CD14-positive monocyte (primary cell): ENCODE data around the gene FBXO36. TPM values are rescaled to one million over a fixed set of nuclear protein-coding genes. Genes with fewer than 3 reads are reported as not detected.

ENCODE experiments used
- DNase-seq, 3 donors: peaks; one replicate each; pipeline ENCODE4 v3.0.0-alpha.2; 2011 to 2022
- H2AFZ ChIP-seq: 2 replicates; pipeline ENCODE4 v1.6.0; 2012; ENCODE audit warnings: mild to moderate bottlenecking, low read depth, low read length, inconsistent platforms; ENCODE audit not compliant: insufficient read depth, poor library complexity, severe bottlenecking
- H3K27ac ChIP-seq, 2 donors: 1 replicate in 1 of 2; 2 replicates in 1 of 2; pipeline ENCODE4 v1.5.1; 2012 to 2013; ENCODE audit warnings: low read length in 2 of 2, control low read depth in 1 of 2, inconsistent platforms in 1 of 2, low read depth in 1 of 2, mild to moderate bottlenecking in 1 of 2
- H3K27me3 ChIP-seq, 2 donors: one replicate each; pipeline versions ENCODE4 v1.6.0 to v1.6.1; 2011 to 2013; ENCODE audit warnings: low read length in 2 of 2; ENCODE audit not compliant: control insufficient read depth in 2 of 2, insufficient read depth in 2 of 2
- H3K36me3 ChIP-seq, 2 donors: replicated peaks in 1 of 2; 1 replicate in 1 of 2; 2 replicates in 1 of 2; pipeline versions ENCODE4 v1.5.1 to v1.6.1; 2012 to 2013; ENCODE audit warnings: low read length in 2 of 2, control low read depth in 1 of 2, inconsistent platforms in 1 of 2, mild to moderate bottlenecking in 1 of 2; ENCODE audit not compliant: insufficient read depth in 2 of 2, control insufficient read depth in 1 of 2
- H3K4me1 ChIP-seq, 2 donors: 1 replicate in 1 of 2; 2 replicates in 1 of 2; pipeline versions ENCODE4 v1.5.1 to v1.6.1; 2012 to 2013; ENCODE audit warnings: low read length in 2 of 2, control low read depth in 1 of 2, inconsistent platforms in 1 of 2, mild to moderate bottlenecking in 1 of 2, moderate library complexity in 1 of 2; ENCODE audit not compliant: insufficient read depth in 2 of 2, control insufficient read depth in 1 of 2
- H3K4me2 ChIP-seq: replicated peaks from 2 replicates; pipeline ENCODE3; 2012; ENCODE audit warnings: low read length, moderate library complexity, mild to moderate bottlenecking; ENCODE audit not compliant: poor library complexity, severe bottlenecking; ENCODE audit errors: extremely low read depth
- H3K4me3 ChIP-seq, 3 experiments: fragments of 200-600 bp in 1 of 3; sonication (generic) in 1 of 3; replicated peaks in 1 of 3; 1 replicate in 2 of 3; 2 replicates in 1 of 3; pipeline ENCODE4 v1.5.1; 2011 to 2013; ENCODE audit warnings: low read length in 3 of 3, mild to moderate bottlenecking in 3 of 3, control low read depth in 2 of 3, low read depth in 2 of 3, inconsistent platforms in 1 of 3, moderate library complexity in 1 of 3
- H3K79me2 ChIP-seq: 2 replicates; pipeline ENCODE4 v1.6.0; 2012; ENCODE audit warnings: mild to moderate bottlenecking, control low read depth, inconsistent platforms, low read length, moderate library complexity; ENCODE audit not compliant: insufficient read depth
- H3K9ac ChIP-seq: 2 replicates; pipeline ENCODE4 v1.6.0; 2017; ENCODE audit warnings: low read length, mild to moderate bottlenecking; ENCODE audit not compliant: insufficient read depth, poor library complexity, severe bottlenecking
- H3K9me3 ChIP-seq, 2 donors: replicated peaks in 1 of 2; 1 replicate in 1 of 2; 2 replicates in 1 of 2; pipeline versions ENCODE4 v1.5.1 to v1.6.1; 2012 to 2013; ENCODE audit warnings: low read length in 2 of 2, control low read depth in 1 of 2; ENCODE audit not compliant: control insufficient read depth in 1 of 2, insufficient read depth in 1 of 2
- H4K20me1 ChIP-seq: 2 replicates; pipeline ENCODE4 v1.6.0; 2012; ENCODE audit warnings: mild to moderate bottlenecking, low read length, control low read depth, moderate library complexity; ENCODE audit not compliant: insufficient read depth
- H3K27ac Mint-ChIP-seq, 7 donors: one replicate each; pipeline ENCODE4 v1.8.0; 2020; ENCODE audit warnings: mild to moderate bottlenecking in 7 of 7, mixed read lengths in 7 of 7, moderate library complexity in 6 of 7, inconsistent platforms in 2 of 7
- H3K27me3 Mint-ChIP-seq, 3 donors: one replicate each; pipeline ENCODE4 v1.8.0; 2021 to 2022; ENCODE audit warnings: low read depth in 3 of 3, mild to moderate bottlenecking in 3 of 3, mixed read lengths in 3 of 3, moderate library complexity in 3 of 3, inconsistent platforms in 1 of 3
- H3K36me3 Mint-ChIP-seq, 2 donors: one replicate each; pipeline ENCODE4 v1.8.0; 2020; ENCODE audit warnings: mixed read lengths in 2 of 2, inconsistent platforms in 1 of 2, mild to moderate bottlenecking in 1 of 2
- H3K4me1 Mint-ChIP-seq: one replicate; pipeline ENCODE4 v1.8.0; 2020; ENCODE audit warnings: mild to moderate bottlenecking, mixed read lengths
- H3K4me3 Mint-ChIP-seq, 2 donors: one replicate each; pipeline ENCODE4 v1.8.0; 2020; ENCODE audit warnings: mild to moderate bottlenecking in 2 of 2, mixed read lengths in 2 of 2, moderate library complexity in 1 of 2
- H3K9me3 Mint-ChIP-seq, 7 donors: one replicate each; pipeline ENCODE4 v1.8.0; 2020 to 2022; ENCODE audit warnings: mixed read lengths in 7 of 7, mild to moderate bottlenecking in 6 of 7, moderate library complexity in 6 of 7, inconsistent platforms in 2 of 7
- WGBS: methylation state at CpG from one replicate; pipeline ENCODE4 v1.1.5; 2013; ENCODE audit warnings: missing lambda C conversion rate; ENCODE audit not compliant: insufficient coverage; 5-methylcytosine and 5-hydroxymethylcytosine counted together
- intact Hi-C, 2 donors: fragments of 100-400 bp; cut with micrococcal nuclease; formaldehyde crosslinking; loops; one replicate each; pipeline versions ENCODE4 v1.15.0 to v1.15.1; 2023
- polyA plus RNA-seq, 3 donors: library from polyadenylated mRNA; depleted of rRNA in 1 of 3; unstranded in 2 of 3; stranded (reverse) in 1 of 3; fragments of 300-500 nt in 2 of 3; fragments of >200 nt in 1 of 3; fragmentation: Illumina TruSeq in 2 of 3; gene quantifications; 1 replicate in 2 of 3; 2 replicates in 1 of 3; pipeline ENCODE4 v1.2.3, GENCODE V29; 2012 to 2021
- TF ChIP-seq, protein P1 (sequence below): fragments of 200-600 bp; IDR thresholded peaks from one replicate; pipeline ENCODE4 v1.8.0; 2022; ENCODE audit warnings: antibody characterized with exemption, mild to moderate bottlenecking

FBXO36 gene
- polyA plus RNA-seq, 3 donors = 0.52 to 0.90 (median 0.72) TPM

DNA sequence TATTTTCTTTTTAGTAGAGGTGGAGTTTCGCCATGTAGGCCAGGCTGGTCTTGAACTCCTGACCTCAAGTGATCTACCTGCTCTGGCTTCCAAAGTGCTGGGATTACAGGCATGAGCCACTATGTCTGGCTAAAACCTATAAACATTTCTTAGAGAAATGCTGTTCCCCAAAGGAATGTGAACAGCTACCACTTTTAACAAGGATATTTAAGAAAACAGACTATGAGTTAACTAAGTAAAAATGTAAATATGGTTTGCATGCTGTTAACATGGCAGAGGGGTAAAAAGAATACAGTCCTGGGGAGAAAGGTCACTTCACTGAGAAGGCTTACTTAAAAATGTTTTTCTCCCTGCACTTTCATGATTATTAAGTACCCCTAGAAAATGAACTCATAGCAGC lies 89.3 kb downstream of the FBXO36 start:
- H3K4me2 ChIP-seq = no peak overlapping the region
- H4K20me1 ChIP-seq = no peaks in the 10 kb centered on the region
- Mint-ChIP-seq H3K4me1 (peaks cover 8% of the 10 kb centered on the region), H3K27ac (no peak overlapping the region), H3K27me3 (peaks cover 0 to 1% (median 0%) of the 10 kb centered on the region in 3 donors), H3K9me3 (peaks cover 0 to 6% (median 0%) of the 10 kb centered on the region in 7 donors), H3K4me3 (no peak overlapping the region), H3K36me3 (no peaks in the 10 kb centered on the region)
- H3K9me3 ChIP-seq = no peaks in the 10 kb centered on the region
- no peak overlapping the region for H3K27ac ChIP-seq
- intact Hi-C loops = no loop called here
- WGBS = no CpG with 5 or more reads among the region's 1 CpG
- TF ChIP-seq, protein P1, sequence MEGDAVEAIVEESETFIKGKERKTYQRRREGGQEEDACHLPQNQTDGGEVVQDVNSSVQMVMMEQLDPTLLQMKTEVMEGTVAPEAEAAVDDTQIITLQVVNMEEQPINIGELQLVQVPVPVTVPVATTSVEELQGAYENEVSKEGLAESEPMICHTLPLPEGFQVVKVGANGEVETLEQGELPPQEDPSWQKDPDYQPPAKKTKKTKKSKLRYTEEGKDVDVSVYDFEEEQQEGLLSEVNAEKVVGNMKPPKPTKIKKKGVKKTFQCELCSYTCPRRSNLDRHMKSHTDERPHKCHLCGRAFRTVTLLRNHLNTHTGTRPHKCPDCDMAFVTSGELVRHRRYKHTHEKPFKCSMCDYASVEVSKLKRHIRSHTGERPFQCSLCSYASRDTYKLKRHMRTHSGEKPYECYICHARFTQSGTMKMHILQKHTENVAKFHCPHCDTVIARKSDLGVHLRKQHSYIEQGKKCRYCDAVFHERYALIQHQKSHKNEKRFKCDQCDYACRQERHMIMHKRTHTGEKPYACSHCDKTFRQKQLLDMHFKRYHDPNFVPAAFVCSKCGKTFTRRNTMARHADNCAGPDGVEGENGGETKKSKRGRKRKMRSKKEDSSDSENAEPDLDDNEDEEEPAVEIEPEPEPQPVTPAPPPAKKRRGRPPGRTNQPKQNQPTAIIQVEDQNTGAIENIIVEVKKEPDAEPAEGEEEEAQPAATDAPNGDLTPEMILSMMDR = no peak
- no peak for DNase-seq
- H3K9ac ChIP-seq = no peak overlapping the region
- H3K4me3 ChIP-seq = no peak overlapping the region
- no peaks in the 10 kb centered on the region for H3K79me2 ChIP-seq
- no peaks in the 10 kb centered on the region for H3K27me3 ChIP-seq
- H3K4me1 ChIP-seq = no peaks in the 10 kb centered on the region
- no peak overlapping the region for H2AFZ ChIP-seq
- H3K36me3 ChIP-seq = no peaks in the 10 kb centered on the region

DNA sequence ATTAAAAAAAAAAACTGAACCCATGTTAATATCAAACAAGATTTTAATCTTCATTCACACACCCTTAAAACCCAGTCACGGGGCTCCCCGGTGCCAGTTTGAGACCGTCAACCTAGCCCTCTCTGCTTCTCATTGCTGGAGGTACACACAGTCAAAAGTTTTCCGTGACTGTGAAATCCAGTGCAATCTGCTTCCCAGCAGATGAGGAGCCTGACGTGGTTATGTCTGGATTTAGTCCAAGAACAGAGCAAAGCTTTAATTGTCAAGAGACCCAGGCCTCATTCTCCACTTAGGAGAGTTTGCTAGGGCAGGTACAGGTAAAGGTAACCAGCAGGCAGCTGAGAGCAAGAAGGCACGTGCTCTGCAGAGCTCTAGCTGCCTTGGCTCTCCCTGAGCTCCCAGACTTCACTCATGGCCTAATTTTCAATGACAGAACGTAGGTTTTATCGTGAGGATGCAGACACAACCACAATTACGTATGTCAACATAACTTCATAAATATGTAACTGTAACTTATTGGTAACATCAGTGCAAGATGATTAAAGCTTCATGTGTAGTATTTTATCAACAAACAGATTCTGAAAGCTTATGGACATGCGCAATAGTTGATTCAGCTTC lies 90.1 kb downstream of the FBXO36 start:
- Histone ChIP-seq H3K4me2 (no peak overlapping the region), H3K4me3 (no peak overlapping the region), H3K79me2 (no peaks in the 10 kb centered on the region), H3K4me1 (no peaks in the 10 kb centered on the region), H3K9me3 (no peaks in the 10 kb centered on the region), H3K9ac (no peak overlapping the region), H2AFZ (no peak overlapping the region), H4K20me1 (no peaks in the 10 kb centered on the region), H3K27ac (no peak overlapping the region), H3K36me3 (no peaks in the 10 kb centered on the region), H3K27me3 (no peaks in the 10 kb centered on the region)
- no peak overlapping the region for H3K4me3 Mint-ChIP-seq
- no peak overlapping the region for H3K27ac Mint-ChIP-seq
- TF ChIP-seq, protein P1 = no peak
- H3K27me3 Mint-ChIP-seq = peaks cover 0 to 1% (median 0%) of the 10 kb centered on the region in 3 donors
- H3K36me3 Mint-ChIP-seq = no peaks in the 10 kb centered on the region
- H3K4me1 Mint-ChIP-seq = peaks cover 8% of the 10 kb centered on the region
- no peak for DNase-seq
- intact Hi-C loops = no loop called here
- WGBS = 82% methylated on average over 6 of the region's 10 CpGs
- peaks cover 0 to 7% (median 0%) of the 10 kb centered on the region in 7 donors for H3K9me3 Mint-ChIP-seq
